ENCODE results near the gene NT5DC1. TPM values are rescaled to one million over a fixed set of nuclear protein-coding genes. Genes with fewer than 3 reads are reported as not detected.

Gene NT5DC1
- total RNA-seq, 1 experiment from 2014 or later = 27.6 TPM

- TF ChIP-seq CTCF (IDR thresholded peaks at IDR 0.05; ENCODE audit: unreplicated experiment) = no peak
- Mint-ChIP-seq H3K4me1 (ENCODE audit: insufficient read depth, unreplicated experiment) (peaks cover 10% of the 10 kb centered on the region), H3K27ac (ENCODE audit: low read depth, unreplicated experiment) (no peak overlapping the region), H3K27me3 (ENCODE audit: insufficient read depth, unreplicated experiment) (no peaks in the 10 kb centered on the region), H3K9me3 (ENCODE audit: unreplicated experiment) (no peaks in the 10 kb centered on the region), H3K4me3 (ENCODE audit: unreplicated experiment) (no peak overlapping the region), H3K36me3 (ENCODE audit: insufficient read depth, unreplicated experiment) (no peaks in the 10 kb centered on the region)
- POLR2A ChIA-PET = interaction anchor here (0.5 to 6.0 kb wide), 4 partner anchors 11 to 315 kb away, joined by 4 to 69 read pairs (median 4); partner anchors contain the start of gene TSPYL1
- no peak for DNase-seq (ENCODE audit: unreplicated experiment)
- CTCF ChIA-PET = interaction anchor here (0.7 to 1.7 kb wide), 3 partner anchors 11 to 444 kb away, joined by 4 to 13 read pairs (median 5); no protein-coding TSS in a partner anchor
- intact Hi-C loops (cut with micrococcal nuclease) = no loop called here
- no TSS peak for BruUV-seq (replicated peaks)
These were observed 156.0 kb downstream of the NT5DC1 start for GRCh38 chr6:116256694-116257093.

GRCh38 chr6:116258520-116258919 is 157.9 kb downstream of the NT5DC1 start:
- Mint-ChIP-seq H3K27me3 (ENCODE audit: insufficient read depth, unreplicated experiment) (no peaks in the 10 kb centered on the region), H3K9me3 (ENCODE audit: unreplicated experiment) (peaks cover 9% of the 10 kb centered on the region), H3K4me3 (ENCODE audit: unreplicated experiment) (no peak overlapping the region), H3K4me1 (ENCODE audit: insufficient read depth, unreplicated experiment) (peaks cover 7% of the 10 kb centered on the region), H3K36me3 (ENCODE audit: insufficient read depth, unreplicated experiment) (peaks cover 6% of the 10 kb centered on the region), H3K27ac (ENCODE audit: low read depth, unreplicated experiment) (no peak overlapping the region)
- TF ChIP-seq CTCF (IDR thresholded peaks at IDR 0.05; ENCODE audit: unreplicated experiment) = no peak
- intact Hi-C loops (cut with micrococcal nuclease) = no loop called here
- ChIA-PET CTCF (interaction anchor here (0.7 to 3.7 kb wide), 6 partner anchors 10 to 312 kb away, joined by 3 to 34 read pairs (median 3); no protein-coding TSS in a partner anchor), POLR2A (interaction anchor here (0.9 kb wide), 2 partner anchors 14 to 21 kb away, joined by 3 to 4 read pairs; partner anchors contain the start of gene TSPYL1)
- DNase-seq (ENCODE audit: unreplicated experiment) = no peak
- no TSS peak for BruUV-seq (replicated peaks)

GRCh38 chr6:116263353-116263752 is 162.7 kb downstream of the NT5DC1 start:
- no peak for TF ChIP-seq CTCF (IDR thresholded peaks at IDR 0.05; ENCODE audit: unreplicated experiment)
- BruUV-seq (replicated peaks) = no TSS peak
- no peaks in the 10 kb centered on the region for H3K27me3 Mint-ChIP-seq (ENCODE audit: insufficient read depth, unreplicated experiment)
- intact Hi-C loops (cut with micrococcal nuclease) = no loop called here
- ChIA-PET CTCF (no interaction called here), POLR2A (interaction anchor here (2.0 kb wide), 1 partner anchor 16 kb away, joined by 9 read pairs; the partner anchor contains the start of gene TSPYL1)
- peaks cover 6% of the 10 kb centered on the region for H3K36me3 Mint-ChIP-seq (ENCODE audit: insufficient read depth, unreplicated experiment)
- no peak overlapping the region for H3K4me3 Mint-ChIP-seq (ENCODE audit: unreplicated experiment)
- no peak overlapping the region for H3K27ac Mint-ChIP-seq (ENCODE audit: low read depth, unreplicated experiment)
- H3K9me3 Mint-ChIP-seq (ENCODE audit: unreplicated experiment) = peaks cover 9% of the 10 kb centered on the region
- H3K4me1 Mint-ChIP-seq (ENCODE audit: insufficient read depth, unreplicated experiment) = peaks cover 18% of the 10 kb centered on the region
- DNase-seq (ENCODE audit: unreplicated experiment) = no peak

GRCh38 chr6:116265041-116265829 is 164.6 kb downstream of the NT5DC1 start:
- DNase-seq (ENCODE audit: unreplicated experiment) = peak; percentile 50
- TF ChIP-seq CTCF (IDR thresholded peaks at IDR 0.05; ENCODE audit: unreplicated experiment) = no peak
- H3K27ac Mint-ChIP-seq (ENCODE audit: low read depth, unreplicated experiment) = no peak overlapping the region
- no TSS peak for BruUV-seq (replicated peaks)
- peaks cover 23% of the 10 kb centered on the region for H3K4me1 Mint-ChIP-seq (ENCODE audit: insufficient read depth, unreplicated experiment)
- peaks cover 6% of the 10 kb centered on the region for H3K36me3 Mint-ChIP-seq (ENCODE audit: insufficient read depth, unreplicated experiment)
- H3K4me3 Mint-ChIP-seq (ENCODE audit: unreplicated experiment) = no peak overlapping the region
- ChIA-PET POLR2A (interaction anchor here (0.7 to 2.0 kb wide), 2 partner anchors 14 to 306 kb away, joined by 3 to 9 read pairs; partner anchors contain the start of genes RWDD1 and TSPYL1), CTCF (interaction anchor here (0.6 to 10.5 kb wide), 7 partner anchors 11 to 297 kb away, joined by 3 to 155 read pairs (median 3); partner anchors contain the start of gene TSPYL4)
- no peaks in the 10 kb centered on the region for H3K27me3 Mint-ChIP-seq (ENCODE audit: insufficient read depth, unreplicated experiment)
- peaks cover 9% of the 10 kb centered on the region for H3K9me3 Mint-ChIP-seq (ENCODE audit: unreplicated experiment)
- intact Hi-C loops (cut with micrococcal nuclease) = loop anchor here (5.0 kb wide), 3 partner anchors 48 to 387 kb away; no protein-coding TSS in a partner anchor

All from MCF 10A (cell line).